HCT116 (cell line): Measurements from ENCODE around the gene IMPA2.
"Not testable (repeated sequence)": the region's sequence is repeated elsewhere in the genome, so short reads cannot be mapped to it uniquely, and the experiment has no call there.

ENCODE experiments used
- ELF1 ChIP-seq: IDR thresholded peaks from 2 replicates; pipeline ENCODE4 v1.6.1; 2012; ENCODE audit warnings: low read depth, borderline replicate concordance
- EZH2 ChIP-seq: fragments of 200-600 bp; sonication (generic); IDR thresholded peaks from 2 replicates; pipeline ENCODE4 v1.6.1; 2017; ENCODE audit warnings: antibody characterized with exemption, mixed run types
- EZH2phosphoT487 ChIP-seq: fragments of 200-600 bp; IDR thresholded peaks from 2 replicates; pipeline ENCODE4 v1.6.1; 2018; ENCODE audit warnings: antibody characterized with exemption, borderline replicate concordance
- FOSL1 ChIP-seq: IDR thresholded peaks from 2 replicates; pipeline ENCODE4 v1.6.1; 2012; ENCODE audit warnings: low read depth
- POLR2A ChIP-seq: IDR thresholded peaks from 2 replicates; pipeline ENCODE4 v1.7.0; 2011; ENCODE audit warnings: borderline replicate concordance; ENCODE audit not compliant: insufficient read depth, insufficient read length; ENCODE audit errors: extremely low read depth
- POLR2AphosphoS5 ChIP-seq: IDR thresholded peaks from 2 replicates; pipeline ENCODE4 v1.6.1; 2011; ENCODE audit warnings: mild to moderate bottlenecking, low read depth, low read length, moderate library complexity
- RAD21 ChIP-seq: IDR thresholded peaks from 2 replicates; pipeline ENCODE4 v1.6.1; 2012; ENCODE audit warnings: low read depth, mild to moderate bottlenecking
- SIN3A ChIP-seq: IDR thresholded peaks from 2 replicates; pipeline ENCODE4 v1.6.1; 2012; ENCODE audit warnings: low read depth
- SRF ChIP-seq: IDR thresholded peaks from 2 replicates; pipeline ENCODE4 v1.6.1; 2012; ENCODE audit warnings: low read depth
- YY1 ChIP-seq: IDR thresholded peaks from 2 replicates; pipeline ENCODE4 v1.6.1; 2011; ENCODE audit warnings: low read length, low read depth, moderate library complexity, mild to moderate bottlenecking; ENCODE audit not compliant: insufficient replicate concordance; ENCODE audit errors: extremely low read depth
- TF ChIP-seq, protein P1 (sequence below), 3 experiments: fragments of 200-600 bp in 1 of 3; sonication (generic) in 1 of 3; IDR thresholded peaks in 2 of 3; conservative IDR thresholded peaks in 1 of 3; 2 replicates each; pipeline ENCODE4 v1.5.1; 2012 to 2017; ENCODE audit warnings: low read depth in 2 of 3, low read length in 2 of 3, antibody characterized with exemption in 1 of 3, borderline replicate concordance in 1 of 3, control low read depth in 1 of 3, mild to moderate bottlenecking in 1 of 3, mixed read lengths in 1 of 3, mixed run types in 1 of 3, moderate library complexity in 1 of 3; ENCODE audit not compliant: insufficient read depth in 1 of 3
- TF ChIP-seq, protein P2 (sequence below): IDR thresholded peaks from 2 replicates; pipeline ENCODE4 v1.6.1; 2012; ENCODE audit warnings: low read depth

GRCh38 chr18:11945834-11946659, 35.3 kb upstream of the IMPA2 start:
- not testable (repeated sequence) for TF ChIP-seq POLR2A, SRF, ELF1, EZH2, POLR2AphosphoS5, YY1, RAD21, EZH2phosphoT487, SIN3A, FOSL1
- TF ChIP-seq, protein P1, sequence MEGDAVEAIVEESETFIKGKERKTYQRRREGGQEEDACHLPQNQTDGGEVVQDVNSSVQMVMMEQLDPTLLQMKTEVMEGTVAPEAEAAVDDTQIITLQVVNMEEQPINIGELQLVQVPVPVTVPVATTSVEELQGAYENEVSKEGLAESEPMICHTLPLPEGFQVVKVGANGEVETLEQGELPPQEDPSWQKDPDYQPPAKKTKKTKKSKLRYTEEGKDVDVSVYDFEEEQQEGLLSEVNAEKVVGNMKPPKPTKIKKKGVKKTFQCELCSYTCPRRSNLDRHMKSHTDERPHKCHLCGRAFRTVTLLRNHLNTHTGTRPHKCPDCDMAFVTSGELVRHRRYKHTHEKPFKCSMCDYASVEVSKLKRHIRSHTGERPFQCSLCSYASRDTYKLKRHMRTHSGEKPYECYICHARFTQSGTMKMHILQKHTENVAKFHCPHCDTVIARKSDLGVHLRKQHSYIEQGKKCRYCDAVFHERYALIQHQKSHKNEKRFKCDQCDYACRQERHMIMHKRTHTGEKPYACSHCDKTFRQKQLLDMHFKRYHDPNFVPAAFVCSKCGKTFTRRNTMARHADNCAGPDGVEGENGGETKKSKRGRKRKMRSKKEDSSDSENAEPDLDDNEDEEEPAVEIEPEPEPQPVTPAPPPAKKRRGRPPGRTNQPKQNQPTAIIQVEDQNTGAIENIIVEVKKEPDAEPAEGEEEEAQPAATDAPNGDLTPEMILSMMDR (IDR thresholded peaks at IDR 0.05 in 2 of 3, conservative IDR thresholded peaks at IDR 0.05 in 1 of 3; ENCODE audit: borderline replicate concordance in 1 of 3, insufficient read depth in 1 of 3, low read depth in 2 of 3, low read length in 2 of 3): not testable (repeated sequence)
- TF ChIP-seq, protein P2, sequence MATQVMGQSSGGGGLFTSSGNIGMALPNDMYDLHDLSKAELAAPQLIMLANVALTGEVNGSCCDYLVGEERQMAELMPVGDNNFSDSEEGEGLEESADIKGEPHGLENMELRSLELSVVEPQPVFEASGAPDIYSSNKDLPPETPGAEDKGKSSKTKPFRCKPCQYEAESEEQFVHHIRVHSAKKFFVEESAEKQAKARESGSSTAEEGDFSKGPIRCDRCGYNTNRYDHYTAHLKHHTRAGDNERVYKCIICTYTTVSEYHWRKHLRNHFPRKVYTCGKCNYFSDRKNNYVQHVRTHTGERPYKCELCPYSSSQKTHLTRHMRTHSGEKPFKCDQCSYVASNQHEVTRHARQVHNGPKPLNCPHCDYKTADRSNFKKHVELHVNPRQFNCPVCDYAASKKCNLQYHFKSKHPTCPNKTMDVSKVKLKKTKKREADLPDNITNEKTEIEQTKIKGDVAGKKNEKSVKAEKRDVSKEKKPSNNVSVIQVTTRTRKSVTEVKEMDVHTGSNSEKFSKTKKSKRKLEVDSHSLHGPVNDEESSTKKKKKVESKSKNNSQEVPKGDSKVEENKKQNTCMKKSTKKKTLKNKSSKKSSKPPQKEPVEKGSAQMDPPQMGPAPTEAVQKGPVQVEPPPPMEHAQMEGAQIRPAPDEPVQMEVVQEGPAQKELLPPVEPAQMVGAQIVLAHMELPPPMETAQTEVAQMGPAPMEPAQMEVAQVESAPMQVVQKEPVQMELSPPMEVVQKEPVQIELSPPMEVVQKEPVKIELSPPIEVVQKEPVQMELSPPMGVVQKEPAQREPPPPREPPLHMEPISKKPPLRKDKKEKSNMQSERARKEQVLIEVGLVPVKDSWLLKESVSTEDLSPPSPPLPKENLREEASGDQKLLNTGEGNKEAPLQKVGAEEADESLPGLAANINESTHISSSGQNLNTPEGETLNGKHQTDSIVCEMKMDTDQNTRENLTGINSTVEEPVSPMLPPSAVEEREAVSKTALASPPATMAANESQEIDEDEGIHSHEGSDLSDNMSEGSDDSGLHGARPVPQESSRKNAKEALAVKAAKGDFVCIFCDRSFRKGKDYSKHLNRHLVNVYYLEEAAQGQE: not testable (repeated sequence)
